ENCODE data around the gene ISM1. TPM values are rescaled to one million over a fixed set of nuclear protein-coding genes. Genes with fewer than 3 reads are reported as not detected.

ISM1 gene
- total and polyA plus RNA-seq, 2 donors (not counting 1 experiment from before 2014, with no cell fraction given): 0.10 to 0.17 TPM

GRCh38 chr20:13255356-13255755, 34.3 kb downstream of the ISM1 start:
- Histone ChIP-seq H3K4me3 (replicated peaks in 1 of 4; ENCODE audit: control extremely low read depth in 1 of 4, insufficient read depth in 1 of 4, low read depth in 3 of 4, low read length in 4 of 4) (no peak overlapping the region), H3K9me3 (ENCODE audit: control insufficient read depth, insufficient read depth, low read depth, low read length) (no peaks in the 10 kb centered on the region), H3K27me3 (ENCODE audit: control insufficient read depth, insufficient read depth, low read length) (no peaks in the 10 kb centered on the region), H2AFZ (ENCODE audit: low read length) (no peak overlapping the region), H4K20me1 (ENCODE audit: control insufficient read depth, extremely low read depth, insufficient read depth, low read length) (no peaks in the 10 kb centered on the region), H3K79me2 (ENCODE audit: control insufficient read depth, insufficient read depth, low read length) (no peaks in the 10 kb centered on the region), H3K4me1 (ENCODE audit: control insufficient read depth, extremely low read depth, insufficient read depth, low read length) (no peaks in the 10 kb centered on the region), H3K4me2 (ENCODE audit: extremely low read depth, insufficient read depth, low read length) (no peak overlapping the region), H3K9ac (ENCODE audit: insufficient read depth, low read length) (no peak overlapping the region), H3K27ac (ENCODE audit: insufficient read depth, low read length) (no peak overlapping the region), H3K36me3 (ENCODE audit: control insufficient read depth, insufficient read depth, low read length) (no peaks in the 10 kb centered on the region)
- DNase-seq (ENCODE audit: low read depth in 2 of 2): no peak
- TF ChIP-seq, protein P1, sequence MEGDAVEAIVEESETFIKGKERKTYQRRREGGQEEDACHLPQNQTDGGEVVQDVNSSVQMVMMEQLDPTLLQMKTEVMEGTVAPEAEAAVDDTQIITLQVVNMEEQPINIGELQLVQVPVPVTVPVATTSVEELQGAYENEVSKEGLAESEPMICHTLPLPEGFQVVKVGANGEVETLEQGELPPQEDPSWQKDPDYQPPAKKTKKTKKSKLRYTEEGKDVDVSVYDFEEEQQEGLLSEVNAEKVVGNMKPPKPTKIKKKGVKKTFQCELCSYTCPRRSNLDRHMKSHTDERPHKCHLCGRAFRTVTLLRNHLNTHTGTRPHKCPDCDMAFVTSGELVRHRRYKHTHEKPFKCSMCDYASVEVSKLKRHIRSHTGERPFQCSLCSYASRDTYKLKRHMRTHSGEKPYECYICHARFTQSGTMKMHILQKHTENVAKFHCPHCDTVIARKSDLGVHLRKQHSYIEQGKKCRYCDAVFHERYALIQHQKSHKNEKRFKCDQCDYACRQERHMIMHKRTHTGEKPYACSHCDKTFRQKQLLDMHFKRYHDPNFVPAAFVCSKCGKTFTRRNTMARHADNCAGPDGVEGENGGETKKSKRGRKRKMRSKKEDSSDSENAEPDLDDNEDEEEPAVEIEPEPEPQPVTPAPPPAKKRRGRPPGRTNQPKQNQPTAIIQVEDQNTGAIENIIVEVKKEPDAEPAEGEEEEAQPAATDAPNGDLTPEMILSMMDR (conservative IDR thresholded peaks at IDR 0.05 in 1 of 2, IDR thresholded peaks at IDR 0.05 in 1 of 2; ENCODE audit: low read depth in 1 of 2, low read length in 2 of 2): no peak
- no peak for TF ChIP-seq EZH2 (IDR thresholded peaks at IDR 0.05; ENCODE audit: low read length, missing control alignments)

GRCh38 chr20:13256606-13257005, 35.5 kb downstream of the ISM1 start:
- H3K4me1 ChIP-seq (ENCODE audit: control insufficient read depth, extremely low read depth, insufficient read depth, low read length): no peaks in the 10 kb centered on the region
- no peak overlapping the region for H3K4me3 ChIP-seq (replicated peaks in 1 of 4; ENCODE audit: control extremely low read depth in 1 of 4, insufficient read depth in 1 of 4, low read depth in 3 of 4, low read length in 4 of 4)
- no peak overlapping the region for H3K9ac ChIP-seq (ENCODE audit: insufficient read depth, low read length)

DNA sequence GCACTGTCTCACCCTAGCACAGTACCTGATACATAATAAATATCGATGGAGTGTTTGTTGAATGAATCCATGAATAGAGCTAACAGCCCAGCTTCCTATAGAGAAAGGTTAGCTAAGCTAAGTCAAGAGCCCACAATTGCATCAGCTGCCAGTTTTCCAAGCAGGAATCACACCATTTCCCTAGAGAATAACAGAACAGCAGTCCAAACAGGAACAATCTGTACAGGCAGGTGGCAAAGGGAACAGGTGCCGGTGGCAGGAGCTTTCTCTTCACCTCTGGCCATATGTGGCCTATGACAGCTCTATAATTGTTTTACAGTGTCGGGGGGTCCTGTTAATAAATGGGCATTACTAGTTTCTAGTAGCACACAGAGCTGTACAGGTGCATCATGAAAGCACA, 38.8 kb downstream of the ISM1 start:
- no peak overlapping the region for H2AFZ ChIP-seq (ENCODE audit: low read length)
- H3K9ac ChIP-seq (ENCODE audit: insufficient read depth, low read length): no peak overlapping the region
- no peaks in the 10 kb centered on the region for H3K36me3 ChIP-seq (ENCODE audit: control insufficient read depth, insufficient read depth, low read length)
- H3K27ac ChIP-seq (ENCODE audit: insufficient read depth, low read length): no peak overlapping the region
- no peak overlapping the region for H3K4me2 ChIP-seq (ENCODE audit: extremely low read depth, insufficient read depth, low read length)
- no peaks in the 10 kb centered on the region for H3K9me3 ChIP-seq (ENCODE audit: control insufficient read depth, insufficient read depth, low read depth, low read length)
- H3K4me1 ChIP-seq (ENCODE audit: control insufficient read depth, extremely low read depth, insufficient read depth, low read length): no peaks in the 10 kb centered on the region
- H3K4me3 ChIP-seq (replicated peaks in 1 of 4; ENCODE audit: control extremely low read depth in 1 of 4, insufficient read depth in 1 of 4, low read depth in 3 of 4, low read length in 4 of 4): no peak overlapping the region
- DNase-seq (ENCODE audit: low read depth in 2 of 2): no peak
- no peaks in the 10 kb centered on the region for H3K27me3 ChIP-seq (ENCODE audit: control insufficient read depth, insufficient read depth, low read length)
- no peaks in the 10 kb centered on the region for H4K20me1 ChIP-seq (ENCODE audit: control insufficient read depth, extremely low read depth, insufficient read depth, low read length)
- TF ChIP-seq, protein P1 (conservative IDR thresholded peaks at IDR 0.05 in 1 of 2, IDR thresholded peaks at IDR 0.05 in 1 of 2; ENCODE audit: low read depth in 1 of 2, low read length in 2 of 2): no peak
- TF ChIP-seq EZH2 (IDR thresholded peaks at IDR 0.05; ENCODE audit: low read length, missing control alignments): no peak
- H3K79me2 ChIP-seq (ENCODE audit: control insufficient read depth, insufficient read depth, low read length): no peaks in the 10 kb centered on the region

More at GRCh38 chr20:13256606-13257005, 35.5 kb downstream of the ISM1 start:
- Histone ChIP-seq H2AFZ (ENCODE audit: low read length) (no peak overlapping the region), H3K36me3 (ENCODE audit: control insufficient read depth, insufficient read depth, low read length) (no peaks in the 10 kb centered on the region), H3K4me2 (ENCODE audit: extremely low read depth, insufficient read depth, low read length) (no peak overlapping the region), H3K27ac (ENCODE audit: insufficient read depth, low read length) (no peak overlapping the region), H3K9me3 (ENCODE audit: control insufficient read depth, insufficient read depth, low read depth, low read length) (no peaks in the 10 kb centered on the region), H3K79me2 (ENCODE audit: control insufficient read depth, insufficient read depth, low read length) (no peaks in the 10 kb centered on the region), H4K20me1 (ENCODE audit: control insufficient read depth, extremely low read depth, insufficient read depth, low read length) (no peaks in the 10 kb centered on the region), H3K27me3 (ENCODE audit: control insufficient read depth, insufficient read depth, low read length) (no peaks in the 10 kb centered on the region)
- no peak for TF ChIP-seq EZH2 (IDR thresholded peaks at IDR 0.05; ENCODE audit: low read length, missing control alignments)
- DNase-seq (ENCODE audit: low read depth in 2 of 2): no peak
